HG03025 (cell line): ENCODE data around the gene CCR5.

ENCODE experiments used
- ATAC-seq: cut with Tn5 transposase; IDR thresholded peaks from one replicate; pipeline ENCODE4 v1.9.1; 2021; ENCODE audit warnings: mild to moderate bottlenecking, moderate library complexity; ENCODE audit not compliant: unreplicated experiment, low FRiP score

The CCR5 gene

GRCh38 chr3:46405301-46406019 lies 34.7 kb downstream of the CCR5 start:
- ATAC-seq: no peak

GRCh38 chr3:46406443-46406787 lies 35.7 kb downstream of the CCR5 start:
- ATAC-seq: no peak

- ATAC-seq: no peak
These were observed 36.3 kb downstream of the CCR5 start, which contains the start of the genes CCR5AS and CCRL2 for GRCh38 chr3:46406788-46407611. CCR5AS (minus strand) TSS chr3:46407066. CCRL2 (plus strand) TSS chr3:46407259; CDS start chr3:46408080, 821 bp downstream.

- ATAC-seq: no peak
These were observed 37.2 kb downstream of the CCR5 start for GRCh38 chr3:46407970-46408369.

- no peak for ATAC-seq
These were observed 38.1 kb downstream of the CCR5 start for GRCh38 chr3:46408853-46409252.

GRCh38 chr3:46409739-46410489 lies 39.2 kb downstream of the CCR5 start:
- ATAC-seq: no peak

GRCh38 chr3:46410669-46411068 lies 39.9 kb downstream of the CCR5 start:
- no peak for ATAC-seq

- ATAC-seq: no peak
These were observed 40.5 kb downstream of the CCR5 start for GRCh38 chr3:46411271-46411670.

- ATAC-seq: no peak
These were observed 42.1 kb downstream of the CCR5 start for GRCh38 chr3:46412786-46413298.

GRCh38 chr3:46413951-46414350 lies 43.2 kb downstream of the CCR5 start:
- no peak for ATAC-seq

GRCh38 chr3:46414739-46415138 lies 44.0 kb downstream of the CCR5 start:
- no peak for ATAC-seq

- ATAC-seq: no peak
These were observed 45.5 kb downstream of the CCR5 start for GRCh38 chr3:46416125-46416810.

- no peak for ATAC-seq
These were observed 46.2 kb downstream of the CCR5 start for GRCh38 chr3:46416811-46417510.

- ATAC-seq: no peak
These were observed 47.3 kb downstream of the CCR5 start for GRCh38 chr3:46417841-46418611.

- no peak for ATAC-seq
These were observed 49.1 kb downstream of the CCR5 start for GRCh38 chr3:46419816-46420215.

- ATAC-seq: no peak
These were observed 50.2 kb downstream of the CCR5 start for GRCh38 chr3:46420931-46421330.

GRCh38 chr3:46422617-46423016 lies 51.9 kb downstream of the CCR5 start:
- ATAC-seq: no peak

GRCh38 chr3:46423588-46423987 lies 52.8 kb downstream of the CCR5 start:
- no peak for ATAC-seq
